ENCODE results near the gene INHBE. TPM values are rescaled to one million over a fixed set of nuclear protein-coding genes. Genes with fewer than 3 reads are reported as not detected.
"Not testable (repeated sequence)": the region's sequence is repeated elsewhere in the genome, so short reads cannot be mapped to it uniquely, and the experiment has no call there.

The INHBE gene, protein sequence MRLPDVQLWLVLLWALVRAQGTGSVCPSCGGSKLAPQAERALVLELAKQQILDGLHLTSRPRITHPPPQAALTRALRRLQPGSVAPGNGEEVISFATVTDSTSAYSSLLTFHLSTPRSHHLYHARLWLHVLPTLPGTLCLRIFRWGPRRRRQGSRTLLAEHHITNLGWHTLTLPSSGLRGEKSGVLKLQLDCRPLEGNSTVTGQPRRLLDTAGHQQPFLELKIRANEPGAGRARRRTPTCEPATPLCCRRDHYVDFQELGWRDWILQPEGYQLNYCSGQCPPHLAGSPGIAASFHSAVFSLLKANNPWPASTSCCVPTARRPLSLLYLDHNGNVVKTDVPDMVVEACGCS
- not detected for total RNA-seq

- 54% methylated on average over 6 of the region's 10 CpGs for WGBS
- Histone ChIP-seq H3K27ac (replicated peaks in 1 of 4) (no peak within 1 kb of the TSS), H3K27me3 (peaks cover 0 to 15% (median 0%) of the 10 kb centered on the region in 4 donors), H3K4me1 (peaks cover 19 to 27% (median 25%) of the 10 kb centered on the region in 4 donors), H3K4me3 (no peak within 1 kb of the TSS), H3K36me3 (no peaks in the 10 kb centered on the region), H3K9me3 (no peaks in the 10 kb centered on the region)
- TF ChIP-seq CTCF (IDR thresholded peaks at IDR 0.05) (no peak), POLR2A (IDR thresholded peaks at IDR 0.05; ENCODE audit: low read depth) (no peak)
- intact Hi-C loops (cut with DNase I) = no loop called here
- no peak for DNase-seq (ENCODE audit: extremely low spot score)
Observed at GRCh38 chr12:57454566-57455373, at the start of gene INHBE. INHBE (plus strand) TSS chr12:57455307; CDS start chr12:57455537, 230 bp downstream.

- TF ChIP-seq POLR2A (IDR thresholded peaks at IDR 0.05; ENCODE audit: low read depth) = no peak
- TF ChIP-seq POLR2AphosphoS5 (IDR thresholded peaks at IDR 0.05) = no peak
- TF ChIP-seq CTCF (IDR thresholded peaks at IDR 0.05) = no peak
- no peak for TF ChIP-seq EP300 (IDR thresholded peaks at IDR 0.05)
- Histone ChIP-seq H3K9me3 (no peaks in the 10 kb centered on the region), H3K4me3 (no peak overlapping the region), H3K4me1 (peaks cover 0 to 8% (median 2%) of the 10 kb centered on the region in 4 donors), H3K27ac (replicated peaks in 1 of 4) (no peak overlapping the region), H3K27me3 (no peaks in the 10 kb centered on the region), H3K36me3 (peaks cover 0 to 4% (median 0%) of the 10 kb centered on the region in 4 donors)
- intact Hi-C loops (cut with DNase I) = no loop called here
- WGBS = 92% methylated on average over 4 of the region's 4 CpGs
- DNase-seq (ENCODE audit: extremely low spot score) = no peak
Observed at GRCh38 chr12:57410534-57410933, 44.6 kb upstream of the INHBE start.

GRCh38 chr12:57414160-57414559 is 40.9 kb upstream of the INHBE start:
- H3K4me3 ChIP-seq; DNase-seq (ENCODE audit: extremely low spot score); intact Hi-C loops (cut with DNase I); H3K36me3 ChIP-seq; H3K27me3 ChIP-seq; H3K27ac ChIP-seq (replicated peaks in 1 of 4); H3K9me3 ChIP-seq: not testable (repeated sequence)
- peaks cover 3 to 19% (median 15%) of the 10 kb centered on the region in 4 donors for H3K4me1 ChIP-seq
- WGBS = 86% methylated on average over 6 of the region's 6 CpGs

DNA sequence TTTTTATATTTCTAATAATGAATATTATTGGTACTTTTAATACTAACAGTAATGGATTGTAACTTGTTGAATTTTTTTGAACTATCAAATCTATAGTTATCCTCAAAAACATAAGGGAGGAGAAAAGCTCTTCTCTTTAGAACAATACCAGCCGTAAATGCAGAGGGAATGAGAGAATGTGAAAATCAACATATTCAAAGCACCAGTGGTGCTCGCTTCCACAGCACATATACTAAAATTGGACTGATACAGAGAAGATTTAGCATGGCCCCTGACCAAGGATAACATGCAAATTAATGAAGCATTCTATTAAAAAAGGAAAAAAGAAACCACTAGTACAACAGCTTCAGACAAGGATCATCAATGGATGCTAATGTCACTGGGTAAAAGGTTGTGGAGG is 40.0 kb upstream of the INHBE start:
- WGBS = 73% methylated on average over 2 of the region's 2 CpGs

More for the DNA sequence above, 40.0 kb upstream of the INHBE start:
- DNase-seq (ENCODE audit: extremely low spot score) = no peak
- Histone ChIP-seq H3K27me3 (no peaks in the 10 kb centered on the region), H3K4me1 (peaks cover 3 to 19% (median 15%) of the 10 kb centered on the region in 4 donors), H3K27ac (replicated peaks in 1 of 4) (no peak overlapping the region), H3K4me3 (no peak overlapping the region), H3K9me3 (no peaks in the 10 kb centered on the region), H3K36me3 (no peaks in the 10 kb centered on the region)
- TF ChIP-seq POLR2AphosphoS5 (IDR thresholded peaks at IDR 0.05) (no peak), EP300 (IDR thresholded peaks at IDR 0.05) (no peak), CTCF (IDR thresholded peaks at IDR 0.05) (no peak), POLR2A (IDR thresholded peaks at IDR 0.05; ENCODE audit: low read depth) (no peak)
- intact Hi-C loops (cut with DNase I) = no loop called here

Data from esophagus muscularis mucosa (tissue), 4 donors.